OCI-LY1 (cell line): ENCODE data around the gene DDC.

Experiments used
- CTCF ChIP-seq: fragments of 200-600 bp; sonication (generic), shearing (Covaris generic); IDR thresholded peaks from 2 replicates; pipeline ENCODE4 v1.5.1; 2017; ENCODE audit warnings: mild to moderate bottlenecking, antibody characterized with exemption, low read length, moderate library complexity, mixed read lengths
- EZH2 ChIP-seq: fragments of 200-600 bp; sonication (generic), shearing (Covaris generic); IDR thresholded peaks from 2 replicates; pipeline ENCODE4 v1.8.0; 2017; ENCODE audit warnings: borderline replicate concordance, mixed run types, mild to moderate bottlenecking, antibody characterized with exemption, low read length, moderate library complexity, mixed read lengths

DNA sequence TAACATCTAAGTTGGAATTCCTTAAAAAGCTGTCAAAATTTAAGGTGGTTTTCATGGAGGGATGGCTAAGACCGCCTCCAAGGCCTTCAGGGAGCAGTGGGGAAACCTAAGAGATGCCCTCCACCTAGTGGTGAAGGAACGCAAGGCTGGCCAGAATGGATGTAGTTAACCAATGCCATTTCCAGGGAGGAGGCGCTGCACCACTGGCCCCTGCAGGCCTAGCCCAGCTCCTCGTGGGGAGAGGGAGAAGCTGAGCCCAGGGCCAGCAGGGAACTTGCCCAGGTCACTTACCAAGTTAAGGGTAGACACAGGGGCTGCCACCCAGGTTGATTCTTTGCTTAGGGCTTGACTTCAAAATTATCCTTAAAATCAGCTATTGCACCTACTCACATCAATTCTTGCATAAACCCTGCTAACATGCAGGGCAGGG lies 147.1 kb downstream of the DDC start:
- peak; percentile 100 for TF ChIP-seq CTCF
- TF ChIP-seq EZH2, result no peak
